Measurements from ENCODE around the gene PRKN. TPM values are rescaled to one million over a fixed set of nuclear protein-coding genes. Genes with fewer than 3 reads are reported as not detected.

The PRKN gene
- total RNA-seq, 1 donor from 2014 or later, result not detected

GRCh38 chr6:162264581-162264980, 463.0 kb downstream of the PRKN start:
- no peak for DNase-seq (ENCODE audit: low spot score)
- H3K27me3 Mint-ChIP-seq (ENCODE audit: low read depth), result no peaks in the 10 kb centered on the region
- no peaks in the 10 kb centered on the region for H3K36me3 Mint-ChIP-seq (ENCODE audit: low read depth)
- H3K4me3 Mint-ChIP-seq (ENCODE audit: low read depth), result no peak overlapping the region
- no peaks in the 10 kb centered on the region for H3K4me1 Mint-ChIP-seq (ENCODE audit: low read depth)
- no peak overlapping the region for H3K27ac Mint-ChIP-seq
- intact Hi-C loops (cut with micrococcal nuclease), result no loop called here
- H3K9me3 Mint-ChIP-seq, result peaks cover 4% of the 10 kb centered on the region

GRCh38 chr6:162262466-162263196, 464.9 kb downstream of the PRKN start:
- Mint-ChIP-seq H3K27me3 (ENCODE audit: low read depth) (no peaks in the 10 kb centered on the region), H3K9me3 (peaks cover 4% of the 10 kb centered on the region), H3K36me3 (ENCODE audit: low read depth) (no peaks in the 10 kb centered on the region), H3K4me1 (ENCODE audit: low read depth) (no peaks in the 10 kb centered on the region), H3K27ac (no peak overlapping the region), H3K4me3 (ENCODE audit: low read depth) (no peak overlapping the region)
- DNase-seq (ENCODE audit: low spot score), result no peak
- intact Hi-C loops (cut with micrococcal nuclease), result no loop called here

- Mint-ChIP-seq H3K9me3 (peaks cover 4% of the 10 kb centered on the region), H3K27ac (no peak overlapping the region), H3K4me1 (ENCODE audit: low read depth) (no peaks in the 10 kb centered on the region), H3K27me3 (ENCODE audit: low read depth) (no peaks in the 10 kb centered on the region), H3K4me3 (ENCODE audit: low read depth) (no peak overlapping the region), H3K36me3 (ENCODE audit: low read depth) (no peaks in the 10 kb centered on the region)
- DNase-seq (ENCODE audit: low spot score), result no peak
- intact Hi-C loops (cut with micrococcal nuclease), result no loop called here
Measured at GRCh38 chr6:162261598-162261997, 466.0 kb downstream of the PRKN start.

- no peak for DNase-seq (ENCODE audit: low spot score)
- Mint-ChIP-seq H3K36me3 (ENCODE audit: low read depth) (no peaks in the 10 kb centered on the region), H3K27ac (no peak overlapping the region), H3K4me3 (ENCODE audit: low read depth) (no peak overlapping the region), H3K27me3 (ENCODE audit: low read depth) (no peaks in the 10 kb centered on the region), H3K4me1 (ENCODE audit: low read depth) (no peaks in the 10 kb centered on the region), H3K9me3 (peaks cover 4% of the 10 kb centered on the region)
- intact Hi-C loops (cut with micrococcal nuclease), result no loop called here
Measured at GRCh38 chr6:162260027-162260426, 467.5 kb downstream of the PRKN start.

- DNase-seq (ENCODE audit: low spot score), result no peak
- Mint-ChIP-seq H3K36me3 (ENCODE audit: low read depth) (no peaks in the 10 kb centered on the region), H3K27me3 (ENCODE audit: low read depth) (no peaks in the 10 kb centered on the region), H3K27ac (no peak overlapping the region), H3K4me1 (ENCODE audit: low read depth) (no peaks in the 10 kb centered on the region), H3K9me3 (no peaks in the 10 kb centered on the region), H3K4me3 (ENCODE audit: low read depth) (no peak overlapping the region)
- intact Hi-C loops (cut with micrococcal nuclease), result no loop called here
Measured at GRCh38 chr6:162258647-162259046, 468.9 kb downstream of the PRKN start.

GRCh38 chr6:162256361-162256760, 471.2 kb downstream of the PRKN start:
- no peak overlapping the region for H3K4me3 Mint-ChIP-seq (ENCODE audit: low read depth)
- H3K9me3 Mint-ChIP-seq, result no peaks in the 10 kb centered on the region
- no peaks in the 10 kb centered on the region for H3K4me1 Mint-ChIP-seq (ENCODE audit: low read depth)
- no peaks in the 10 kb centered on the region for H3K27me3 Mint-ChIP-seq (ENCODE audit: low read depth)
- H3K36me3 Mint-ChIP-seq (ENCODE audit: low read depth), result no peaks in the 10 kb centered on the region
- DNase-seq (ENCODE audit: low spot score), result no peak
- intact Hi-C loops (cut with micrococcal nuclease), result no loop called here
- no peak overlapping the region for H3K27ac Mint-ChIP-seq

- no peaks in the 10 kb centered on the region for H3K36me3 Mint-ChIP-seq (ENCODE audit: low read depth)
- intact Hi-C loops (cut with micrococcal nuclease), result no loop called here
- H3K27me3 Mint-ChIP-seq (ENCODE audit: low read depth), result no peaks in the 10 kb centered on the region
- H3K9me3 Mint-ChIP-seq, result no peaks in the 10 kb centered on the region
- H3K27ac Mint-ChIP-seq, result no peak overlapping the region
- no peak for DNase-seq (ENCODE audit: low spot score)
- no peaks in the 10 kb centered on the region for H3K4me1 Mint-ChIP-seq (ENCODE audit: low read depth)
- H3K4me3 Mint-ChIP-seq (ENCODE audit: low read depth), result no peak overlapping the region
Measured at GRCh38 chr6:162251257-162251656, 476.3 kb downstream of the PRKN start.

GRCh38 chr6:162249907-162250642, 477.5 kb downstream of the PRKN start:
- H3K4me3 Mint-ChIP-seq (ENCODE audit: low read depth), result no peak overlapping the region
- no peak overlapping the region for H3K27ac Mint-ChIP-seq
- intact Hi-C loops (cut with micrococcal nuclease), result no loop called here
- H3K9me3 Mint-ChIP-seq, result no peaks in the 10 kb centered on the region
- no peaks in the 10 kb centered on the region for H3K36me3 Mint-ChIP-seq (ENCODE audit: low read depth)
- DNase-seq (ENCODE audit: low spot score), result no peak
- H3K27me3 Mint-ChIP-seq (ENCODE audit: low read depth), result no peaks in the 10 kb centered on the region
- H3K4me1 Mint-ChIP-seq (ENCODE audit: low read depth), result no peaks in the 10 kb centered on the region

- Mint-ChIP-seq H3K27ac (no peak overlapping the region), H3K36me3 (ENCODE audit: low read depth) (no peaks in the 10 kb centered on the region), H3K4me3 (ENCODE audit: low read depth) (no peak overlapping the region), H3K4me1 (ENCODE audit: low read depth) (no peaks in the 10 kb centered on the region), H3K27me3 (ENCODE audit: low read depth) (no peaks in the 10 kb centered on the region), H3K9me3 (no peaks in the 10 kb centered on the region)
- intact Hi-C loops (cut with micrococcal nuclease), result no loop called here
- no peak for DNase-seq (ENCODE audit: low spot score)
Measured at GRCh38 chr6:162245830-162246420, 481.6 kb downstream of the PRKN start.

- intact Hi-C loops (cut with micrococcal nuclease), result no loop called here
Measured at GRCh38 chr6:162244031-162244430, 483.5 kb downstream of the PRKN start.

GRCh38 chr6:162242915-162243314, 484.7 kb downstream of the PRKN start:
- H3K9me3 Mint-ChIP-seq, result no peaks in the 10 kb centered on the region
- H3K27ac Mint-ChIP-seq, result no peak overlapping the region
- no peak for DNase-seq (ENCODE audit: low spot score)
- no peak overlapping the region for H3K4me3 Mint-ChIP-seq (ENCODE audit: low read depth)
- intact Hi-C loops (cut with micrococcal nuclease), result no loop called here
- no peaks in the 10 kb centered on the region for H3K36me3 Mint-ChIP-seq (ENCODE audit: low read depth)
- H3K4me1 Mint-ChIP-seq (ENCODE audit: low read depth), result no peaks in the 10 kb centered on the region
- no peaks in the 10 kb centered on the region for H3K27me3 Mint-ChIP-seq (ENCODE audit: low read depth)

More at GRCh38 chr6:162244031-162244430, 483.5 kb downstream of the PRKN start:
- Mint-ChIP-seq H3K36me3 (ENCODE audit: low read depth) (no peaks in the 10 kb centered on the region), H3K27me3 (ENCODE audit: low read depth) (no peaks in the 10 kb centered on the region), H3K4me3 (ENCODE audit: low read depth) (no peak overlapping the region), H3K27ac (no peak overlapping the region), H3K9me3 (no peaks in the 10 kb centered on the region), H3K4me1 (ENCODE audit: low read depth) (no peaks in the 10 kb centered on the region)
- no peak for DNase-seq (ENCODE audit: low spot score)

- H3K9me3 Mint-ChIP-seq, result no peaks in the 10 kb centered on the region
- intact Hi-C loops (cut with micrococcal nuclease), result no loop called here
- no peak overlapping the region for H3K27ac Mint-ChIP-seq
- H3K36me3 Mint-ChIP-seq (ENCODE audit: low read depth), result no peaks in the 10 kb centered on the region
- H3K4me3 Mint-ChIP-seq (ENCODE audit: low read depth), result no peak overlapping the region
- DNase-seq (ENCODE audit: low spot score), result no peak
- H3K27me3 Mint-ChIP-seq (ENCODE audit: low read depth), result no peaks in the 10 kb centered on the region
- no peaks in the 10 kb centered on the region for H3K4me1 Mint-ChIP-seq (ENCODE audit: low read depth)
Measured at GRCh38 chr6:162239330-162239729, 488.2 kb downstream of the PRKN start.

- intact Hi-C loops (cut with micrococcal nuclease), result no loop called here
- no peak overlapping the region for H3K27ac Mint-ChIP-seq
- H3K27me3 Mint-ChIP-seq (ENCODE audit: low read depth), result no peaks in the 10 kb centered on the region
- H3K4me1 Mint-ChIP-seq (ENCODE audit: low read depth), result no peaks in the 10 kb centered on the region
- no peak for DNase-seq (ENCODE audit: low spot score)
- no peaks in the 10 kb centered on the region for H3K9me3 Mint-ChIP-seq
- no peaks in the 10 kb centered on the region for H3K36me3 Mint-ChIP-seq (ENCODE audit: low read depth)
- no peak overlapping the region for H3K4me3 Mint-ChIP-seq (ENCODE audit: low read depth)
Measured at GRCh38 chr6:162238675-162239074, 488.9 kb downstream of the PRKN start.
